Stimulated activated CD8-positive, alpha-beta memory T cell treated with anti-CD3 and anti-CD28 coated beads, Interleukin-12 subunit alpha, Interleukin-12 subunit beta, amount 100 ng/mL, for 4 hours (primary cell): ENCODE data around the gene SMG1.
"Not testable (repeated sequence)": the region's sequence is repeated elsewhere in the genome, so short reads cannot be mapped to it uniquely, and the experiment has no call there.

Experiments
- DNase-seq: peaks from one replicate; pipeline ENCODE4 v3.0.0-alpha.2; 2020; ENCODE audit warnings: low read depth

SMG1 gene

GRCh38 chr16:18932243-18932987 lies 6.2 kb upstream of the SMG1 start:
- DNase-seq: no peak

GRCh38 chr16:18931756-18932155 lies 5.5 kb upstream of the SMG1 start:
- DNase-seq: no peak

- not testable (repeated sequence) for DNase-seq
Measured at GRCh38 chr16:18930095-18930494, 3.9 kb upstream of the SMG1 start.

GRCh38 chr16:18928073-18928472 lies 1.9 kb upstream of the SMG1 start:
- not testable (repeated sequence) for DNase-seq

- DNase-seq: peak; percentile 55
Measured at GRCh38 chr16:18925215-18925985, 808 bp downstream of the SMG1 start.

- DNase-seq: not testable (repeated sequence)
Measured at GRCh38 chr16:18923935-18924334, 2.3 kb downstream of the SMG1 start.

GRCh38 chr16:18923124-18923523 lies 3.1 kb downstream of the SMG1 start:
- DNase-seq: not testable (repeated sequence)

GRCh38 chr16:18909585-18909984 lies 16.6 kb downstream of the SMG1 start:
- not testable (repeated sequence) for DNase-seq

- not testable (repeated sequence) for DNase-seq
Measured at GRCh38 chr16:18908716-18909115, 17.5 kb downstream of the SMG1 start.

GRCh38 chr16:18902778-18903177 lies 23.4 kb downstream of the SMG1 start:
- not testable (repeated sequence) for DNase-seq

GRCh38 chr16:18902044-18902443 lies 24.2 kb downstream of the SMG1 start:
- not testable (repeated sequence) for DNase-seq

GRCh38 chr16:18901194-18901593 lies 25.0 kb downstream of the SMG1 start:
- DNase-seq: not testable (repeated sequence)

GRCh38 chr16:18884456-18884855 lies 41.8 kb downstream of the SMG1 start:
- not testable (repeated sequence) for DNase-seq

GRCh38 chr16:18877734-18878133 lies 48.5 kb downstream of the SMG1 start:
- DNase-seq: not testable (repeated sequence)

GRCh38 chr16:18877259-18877658 lies 48.9 kb downstream of the SMG1 start:
- not testable (repeated sequence) for DNase-seq

- DNase-seq: not testable (repeated sequence)
Measured at GRCh38 chr16:18876301-18876700, 49.9 kb downstream of the SMG1 start.

- not testable (repeated sequence) for DNase-seq
Measured at GRCh38 chr16:18869043-18869771, 57.0 kb downstream of the SMG1 start.

- DNase-seq: not testable (repeated sequence)
Measured at GRCh38 chr16:18866277-18866823, 59.9 kb downstream of the SMG1 start.

GRCh38 chr16:18862891-18863290 lies 63.3 kb downstream of the SMG1 start:
- DNase-seq: not testable (repeated sequence)

- no peak for DNase-seq
Measured at GRCh38 chr16:18855196-18855595, 71.0 kb downstream of the SMG1 start.

GRCh38 chr16:18853694-18854093 lies 72.5 kb downstream of the SMG1 start:
- no peak for DNase-seq

GRCh38 chr16:18852647-18853046 lies 73.6 kb downstream of the SMG1 start:
- no peak for DNase-seq
